Stimulated activated CD4-positive, alpha-beta T cell treated with anti-CD3 and anti-CD28 coated beads, Interleukin-15, amount 100 ng/mL, for 24 hours (primary cell): ENCODE data around the gene NBPF19.
A peak's percentile ranks its signal among the peaks of the same experiment; 100 is the strongest.
"Not testable (repeated sequence)": the region's sequence is repeated elsewhere in the genome, so short reads cannot be mapped to it uniquely, and the experiment has no call there.

ENCODE experiments used
- DNase-seq: peaks from one replicate; pipeline ENCODE4 v3.0.0-alpha.2; 2020

NBPF19 gene, protein sequence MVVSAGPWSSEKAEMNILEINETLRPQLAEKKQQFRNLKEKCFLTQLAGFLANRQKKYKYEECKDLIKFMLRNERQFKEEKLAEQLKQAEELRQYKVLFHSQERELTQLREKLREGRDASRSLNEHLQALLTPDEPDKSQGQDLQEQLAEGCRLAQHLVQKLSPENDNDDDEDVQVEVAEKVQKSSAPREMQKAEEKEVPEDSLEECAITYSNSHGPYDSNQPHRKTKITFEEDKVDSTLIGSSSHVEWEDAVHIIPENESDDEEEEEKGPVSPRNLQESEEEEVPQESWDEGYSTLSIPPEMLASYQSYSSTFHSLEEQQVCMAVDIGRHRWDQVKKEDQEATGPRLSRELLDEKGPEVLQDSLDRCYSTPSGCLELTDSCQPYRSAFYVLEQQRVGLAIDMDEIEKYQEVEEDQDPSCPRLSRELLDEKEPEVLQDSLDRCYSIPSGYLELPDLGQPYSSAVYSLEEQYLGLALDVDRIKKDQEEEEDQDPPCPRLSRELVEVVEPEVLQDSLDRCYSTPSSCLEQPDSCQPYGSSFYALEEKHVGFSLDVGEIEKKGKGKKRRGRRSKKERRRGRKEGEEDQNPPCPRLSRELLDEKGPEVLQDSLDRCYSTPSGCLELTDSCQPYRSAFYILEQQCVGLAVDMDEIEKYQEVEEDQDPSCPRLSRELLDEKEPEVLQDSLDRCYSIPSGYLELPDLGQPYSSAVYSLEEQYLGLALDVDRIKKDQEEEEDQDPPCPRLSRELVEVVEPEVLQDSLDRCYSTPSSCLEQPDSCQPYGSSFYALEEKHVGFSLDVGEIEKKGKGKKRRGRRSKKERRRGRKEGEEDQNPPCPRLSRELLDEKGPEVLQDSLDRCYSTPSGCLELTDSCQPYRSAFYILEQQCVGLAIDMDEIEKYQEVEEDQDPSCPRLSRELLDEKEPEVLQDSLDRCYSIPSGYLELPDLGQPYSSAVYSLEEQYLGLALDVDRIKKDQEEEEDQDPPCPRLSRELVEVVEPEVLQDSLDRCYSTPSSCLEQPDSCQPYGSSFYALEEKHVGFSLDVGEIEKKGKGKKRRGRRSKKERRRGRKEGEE (N-terminal part only)

DNA sequence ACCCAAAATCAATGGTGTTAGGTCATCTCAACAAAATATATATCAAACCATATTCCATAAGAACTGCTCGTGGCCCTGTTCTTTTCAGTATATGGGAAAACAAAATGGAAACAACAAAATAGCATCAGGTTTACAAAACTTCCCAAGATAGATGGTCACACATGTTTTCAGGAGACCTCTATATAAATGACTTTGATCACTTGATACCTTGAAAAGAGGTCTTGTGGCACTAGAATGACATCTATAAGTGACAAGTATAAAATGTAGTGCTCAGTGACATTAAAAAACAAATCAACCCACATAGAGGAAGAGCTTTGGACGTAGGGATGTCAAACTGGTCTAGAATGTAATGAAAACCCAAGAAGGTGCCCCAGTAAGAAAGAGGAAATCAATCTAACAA is at the start of gene NBPF19:
Gene NBPF19, plus strand, starts transcription at position 301 of the 400 bp plus-strand sequence. CDS start 888 bp downstream, outside the sequence.
- not testable (repeated sequence) for DNase-seq

DNA sequence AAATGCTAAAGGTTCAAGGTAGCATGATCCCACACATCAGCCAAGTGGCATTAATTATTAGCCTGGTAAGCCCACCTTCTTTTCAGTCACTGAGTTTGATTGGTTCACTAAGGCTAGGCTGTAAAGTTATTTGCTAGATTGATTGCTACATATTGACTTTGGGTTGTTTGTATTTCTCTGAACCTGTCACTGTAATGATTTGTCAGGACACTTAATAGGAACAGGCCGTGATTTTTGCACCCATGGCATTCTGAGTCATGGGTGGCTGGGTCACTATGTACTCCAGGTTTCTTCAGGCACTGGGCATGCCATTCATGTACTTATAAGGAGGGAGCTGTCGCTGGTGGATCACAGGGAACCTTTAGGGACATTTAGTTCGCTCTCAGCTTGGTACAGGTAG is 46.5 kb upstream of the NBPF19 start:
- DNase-seq, result not testable (repeated sequence)

DNA sequence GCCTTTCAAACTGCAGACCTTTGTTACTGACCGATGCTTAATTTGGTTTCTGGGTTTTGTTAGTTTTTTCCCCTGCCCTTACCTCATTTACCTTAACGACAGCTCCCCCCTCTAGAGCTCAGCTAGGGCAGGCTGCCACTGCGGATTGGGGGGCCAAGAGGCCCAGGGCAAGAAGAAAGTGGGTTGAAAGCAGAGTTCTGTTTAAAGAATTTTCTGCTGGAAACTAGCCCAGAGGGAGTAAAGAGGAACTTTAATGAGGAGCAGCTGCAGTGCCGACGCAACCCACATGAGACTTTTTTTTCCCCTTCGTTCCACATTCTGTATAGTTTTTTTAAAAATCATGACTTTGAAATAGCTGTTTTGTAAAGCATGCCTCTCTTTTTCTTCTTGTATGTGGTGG is 29.4 kb upstream of the NBPF19 start:
- DNase-seq, result not testable (repeated sequence)

DNA sequence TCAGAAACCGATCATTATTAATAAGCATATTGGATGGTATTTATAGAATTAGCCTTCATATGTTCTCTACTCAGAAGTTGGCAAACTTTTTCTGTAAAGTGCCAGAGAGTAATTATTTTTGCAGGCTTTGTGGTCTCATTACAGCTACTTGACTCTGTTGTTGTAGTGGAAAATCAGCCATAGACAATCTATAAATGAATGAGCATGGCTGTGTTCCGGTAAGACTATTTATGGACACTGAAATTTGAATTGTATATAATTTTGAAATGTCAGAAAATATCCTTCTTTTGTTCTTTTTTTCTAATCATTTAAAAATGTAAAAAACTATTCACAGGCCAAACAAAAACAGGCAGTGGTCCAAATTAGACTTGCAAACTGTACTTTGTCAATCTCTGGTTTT is 22.6 kb upstream of the NBPF19 start:
- not testable (repeated sequence) for DNase-seq

DNA sequence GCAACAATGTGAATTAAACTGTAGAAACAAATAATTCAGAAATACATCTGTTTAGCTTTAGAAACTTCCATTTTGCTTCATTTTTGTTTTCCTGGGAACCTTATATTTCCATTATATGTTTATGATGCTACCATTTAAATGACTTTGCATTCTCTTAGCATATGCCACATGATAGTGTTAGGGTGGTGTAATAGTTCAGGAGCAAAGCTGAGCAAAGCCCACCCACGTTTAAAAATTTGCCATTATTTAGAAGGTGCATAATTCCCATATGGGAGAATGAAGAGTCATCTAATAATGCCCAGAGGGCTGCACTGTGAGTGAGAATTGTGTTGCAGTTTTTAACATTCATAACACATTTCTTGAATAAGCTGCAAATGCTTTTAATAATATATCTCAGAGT is 22.2 kb upstream of the NBPF19 start:
- DNase-seq, result not testable (repeated sequence)

DNA sequence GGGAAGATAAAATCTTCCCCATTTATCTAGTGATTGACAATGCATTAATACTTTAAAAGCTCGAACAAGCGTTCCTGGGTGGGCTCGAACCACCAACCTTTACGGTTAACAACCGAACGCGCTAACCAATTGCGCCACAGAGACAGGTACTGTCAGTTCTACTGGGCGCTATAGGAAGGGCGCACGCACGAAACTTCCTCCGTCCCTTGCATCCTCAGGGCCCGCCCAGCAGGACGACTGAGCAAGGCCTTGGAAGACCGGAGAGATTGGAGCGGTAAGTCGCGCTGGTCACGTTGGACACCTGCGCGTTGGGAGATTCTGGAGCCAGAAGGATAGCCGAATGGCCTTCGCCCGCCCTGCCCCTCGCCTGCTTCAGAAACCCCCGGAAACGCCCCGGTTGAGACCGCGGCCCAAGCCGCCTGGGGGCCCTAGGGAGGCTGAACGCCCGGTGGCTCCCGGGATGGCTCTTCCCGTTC is 83.5 kb downstream of the NBPF19 start:
- DNase-seq, result peak; percentile 80

DNA sequence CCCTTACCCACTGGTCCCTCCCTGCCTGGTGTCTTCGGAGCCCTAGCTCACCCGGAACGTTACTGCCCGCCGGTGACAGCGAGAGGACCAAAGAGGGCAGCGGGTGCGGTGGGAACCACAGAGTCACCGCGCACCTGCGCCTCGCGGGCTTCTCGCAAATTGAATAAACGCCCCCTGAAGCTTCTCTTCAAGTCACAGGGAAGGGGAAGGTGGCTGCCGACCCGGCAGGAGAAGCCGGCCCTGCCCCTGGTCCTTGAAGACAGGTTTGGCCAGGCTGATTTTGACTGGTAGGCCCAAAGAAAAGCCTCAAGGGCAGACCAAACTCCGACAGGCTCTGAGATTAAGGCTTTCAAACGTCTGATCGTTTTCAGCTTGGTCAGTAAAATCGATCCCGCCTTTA is 87.0 kb downstream of the NBPF19 start:
- DNase-seq, result not testable (repeated sequence)

DNA sequence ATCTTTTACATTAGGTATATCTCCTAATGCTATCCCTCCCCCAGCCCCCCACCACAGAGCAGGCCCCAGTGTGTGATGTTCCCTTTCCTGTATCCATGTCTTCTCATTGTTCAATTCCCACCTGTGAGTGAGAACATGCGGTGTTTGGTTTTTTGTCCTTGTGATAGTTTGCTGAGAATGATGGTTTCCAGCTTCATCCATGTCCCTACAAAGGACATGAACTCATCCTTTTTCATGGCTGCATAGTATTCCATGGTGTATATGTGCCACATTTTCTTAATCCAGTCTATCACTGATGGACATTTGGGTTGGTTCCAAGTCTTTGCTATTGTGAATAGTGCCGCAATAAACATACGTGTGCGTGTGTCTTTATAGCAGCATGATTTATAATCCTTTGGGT is 90.6 kb downstream of the NBPF19 start:
- DNase-seq, result not testable (repeated sequence)

DNA sequence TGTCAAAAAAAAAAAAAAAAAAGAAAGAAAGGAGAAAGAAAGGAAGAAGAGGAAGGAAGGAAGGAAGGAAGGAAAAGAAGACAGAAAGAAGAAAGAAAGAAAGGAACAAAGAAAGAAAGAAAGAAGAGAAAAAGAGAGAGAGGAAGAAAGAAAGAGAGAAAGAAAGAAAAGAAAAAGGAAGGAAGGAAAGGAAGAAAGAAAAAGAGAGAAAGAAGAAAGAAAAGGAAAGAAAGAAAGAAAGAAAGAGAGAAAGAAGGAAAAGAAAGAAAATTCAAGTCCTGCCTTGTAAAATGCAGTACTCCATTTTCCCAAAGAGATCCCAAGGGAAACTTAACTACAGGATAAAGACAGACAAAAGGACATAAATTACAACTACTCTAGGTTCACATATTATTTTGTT is 97.9 kb downstream of the NBPF19 start:
- not testable (repeated sequence) for DNase-seq

DNA sequence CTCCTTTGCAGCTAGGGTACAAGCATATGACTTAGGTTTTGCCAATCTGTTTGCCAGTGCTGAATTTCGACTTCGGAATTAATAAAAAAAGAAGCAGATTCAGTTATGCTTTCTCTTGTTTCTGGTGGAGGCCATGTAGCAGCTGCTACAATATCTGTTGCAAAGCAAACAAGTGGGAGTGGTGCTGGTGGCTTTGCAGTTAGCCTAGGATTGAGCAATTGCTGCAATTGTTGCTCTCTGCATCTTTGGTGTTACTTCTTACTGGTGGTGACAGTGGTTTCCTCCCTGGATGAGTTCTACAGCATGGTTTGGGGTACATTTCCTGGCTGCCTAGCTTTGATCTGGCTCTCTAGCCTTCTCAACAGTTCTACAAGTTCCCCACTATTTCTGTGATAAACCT is 110.7 kb downstream of the NBPF19 start:
- DNase-seq, result peak; percentile 19
